Stimulated activated naive B cell treated with anti-CD40 and anti-IgM and Interleukin-4, amounts not matched to agents 10 μg/mL and 1 μg/mL and 100 μg/mL, for 72 hours (primary cell): Measurements from ENCODE around the gene LMOD1.
A peak's percentile ranks its signal among the peaks of the same experiment; 100 is the strongest.

Source experiments
- ATAC-seq, 2 donors: fragments of 150-1000 bp; cut with Tn5 transposase; replicated peaks; 2 replicates each; pipeline ENCODE4 v1.10.0; 2021; ENCODE audit warnings: moderate library complexity in 1 of 2
- DNase-seq: peaks from one replicate; pipeline ENCODE4 v3.0.0; 2021
- H3K27ac Mint-ChIP-seq: one replicate; pipeline ENCODE4 v1.8.0; 2022; ENCODE audit warnings: mild to moderate bottlenecking, mixed read lengths
- H3K27me3 Mint-ChIP-seq, 2 donors: one replicate each; pipeline ENCODE4 v1.8.0; 2022; ENCODE audit warnings: mixed read lengths in 2 of 2
- H3K36me3 Mint-ChIP-seq, 2 donors: one replicate each; pipeline ENCODE4 v1.8.0; 2022; ENCODE audit warnings: mixed read lengths in 2 of 2, mild to moderate bottlenecking in 1 of 2
- H3K4me1 Mint-ChIP-seq, 2 donors: one replicate each; pipeline ENCODE4 v1.8.0; 2022; ENCODE audit warnings: mixed read lengths in 2 of 2, mild to moderate bottlenecking in 1 of 2
- H3K4me3 Mint-ChIP-seq, 2 donors: one replicate each; pipeline ENCODE4 v1.8.0; 2022; ENCODE audit warnings: mild to moderate bottlenecking in 2 of 2, mixed read lengths in 2 of 2, moderate library complexity in 1 of 2
- H3K9me3 Mint-ChIP-seq, 2 donors: one replicate each; pipeline ENCODE4 v1.8.0; 2022; ENCODE audit warnings: mixed read lengths in 2 of 2, mild to moderate bottlenecking in 1 of 2

The LMOD1 gene

DNA sequence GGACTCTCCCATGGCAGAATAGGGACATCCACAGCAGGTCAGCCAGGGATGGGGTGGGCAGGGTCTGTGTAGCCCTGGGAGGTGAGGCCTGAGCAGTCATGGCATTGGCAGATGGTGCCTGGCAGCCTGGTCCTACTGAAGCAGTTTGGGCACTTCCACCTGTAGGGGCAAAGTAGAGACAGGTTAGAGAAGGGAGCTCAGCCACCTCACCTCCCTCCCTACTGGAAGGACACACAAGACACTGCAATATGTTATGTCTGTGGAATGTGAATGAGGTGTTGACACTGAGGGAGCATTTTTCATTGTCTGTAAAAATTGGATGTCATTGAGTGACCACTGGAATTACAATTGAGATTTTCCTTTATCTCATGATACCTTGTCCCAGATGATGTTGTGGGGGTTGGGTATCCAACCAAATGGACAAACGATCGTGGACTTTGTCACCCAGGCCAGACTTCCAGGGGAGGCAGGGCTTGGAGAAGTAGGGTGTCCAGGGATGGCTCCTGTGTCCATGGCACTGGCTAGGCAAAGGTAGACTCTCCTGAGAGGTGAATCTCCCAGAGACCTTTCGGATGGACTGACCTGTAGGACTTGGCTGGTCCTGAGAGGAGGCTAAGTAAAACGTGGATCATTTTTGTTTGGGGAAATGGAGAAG is 48.0 kb downstream of the LMOD1 start:
- H3K4me1 Mint-ChIP-seq, result peaks cover 5 to 14% of the 10 kb centered on the region in 2 donors
- H3K36me3 Mint-ChIP-seq, result no peaks in the 10 kb centered on the region
- H3K27me3 Mint-ChIP-seq, result peaks cover 26 to 33% of the 10 kb centered on the region in 2 donors
- ATAC-seq (no peak), DNase-seq (no peak)
- no peak overlapping the region for H3K4me3 Mint-ChIP-seq
- H3K27ac Mint-ChIP-seq, result no peak overlapping the region
- no peaks in the 10 kb centered on the region for H3K9me3 Mint-ChIP-seq

DNA sequence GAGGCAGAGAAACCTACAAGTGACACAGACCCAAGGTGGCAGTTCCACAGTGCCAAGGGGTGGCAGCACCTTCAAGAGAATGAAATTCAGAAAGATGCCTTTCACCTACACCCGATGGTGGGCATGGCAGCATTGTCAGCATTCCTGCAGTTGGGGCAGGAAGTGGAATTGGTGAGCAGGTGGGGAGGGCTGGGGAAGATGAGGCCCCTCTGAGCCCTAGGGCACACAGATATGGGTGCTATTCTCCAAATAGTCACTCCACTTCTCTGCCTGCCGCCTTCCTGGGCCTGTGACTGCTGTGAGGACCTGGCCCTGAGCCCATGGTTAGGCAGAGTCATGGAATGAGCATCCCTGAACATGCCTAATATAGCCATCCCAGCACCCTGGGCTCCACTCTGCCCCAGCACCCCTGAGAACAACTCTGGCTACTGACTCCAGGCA is 49.4 kb downstream of the LMOD1 start:
- peaks cover 5 to 14% of the 10 kb centered on the region in 2 donors for H3K4me1 Mint-ChIP-seq
- H3K27me3 Mint-ChIP-seq, result peaks cover 36 to 47% of the 10 kb centered on the region in 2 donors
- H3K36me3 Mint-ChIP-seq, result no peaks in the 10 kb centered on the region
- ATAC-seq (no peak), DNase-seq (no peak)
- no peak overlapping the region for H3K4me3 Mint-ChIP-seq
- H3K27ac Mint-ChIP-seq, result no peak overlapping the region
- H3K9me3 Mint-ChIP-seq, result no peaks in the 10 kb centered on the region

GRCh38 chr1:201895913-201896807 is 50.2 kb downstream of the LMOD1 start:
- H3K27me3 Mint-ChIP-seq, result peaks cover 44 to 55% of the 10 kb centered on the region in 2 donors
- peak; percentile 69 for DNase-seq
- no peaks in the 10 kb centered on the region for H3K9me3 Mint-ChIP-seq
- peaks cover 5 to 14% of the 10 kb centered on the region in 2 donors for H3K4me1 Mint-ChIP-seq
- peak overlapping the region; percentile 52 to 64 for H3K4me3 Mint-ChIP-seq
- peak overlapping the region; percentile 37 for H3K27ac Mint-ChIP-seq
- peak; percentile 93 to 96 for ATAC-seq
- H3K36me3 Mint-ChIP-seq, result no peaks in the 10 kb centered on the region

DNA sequence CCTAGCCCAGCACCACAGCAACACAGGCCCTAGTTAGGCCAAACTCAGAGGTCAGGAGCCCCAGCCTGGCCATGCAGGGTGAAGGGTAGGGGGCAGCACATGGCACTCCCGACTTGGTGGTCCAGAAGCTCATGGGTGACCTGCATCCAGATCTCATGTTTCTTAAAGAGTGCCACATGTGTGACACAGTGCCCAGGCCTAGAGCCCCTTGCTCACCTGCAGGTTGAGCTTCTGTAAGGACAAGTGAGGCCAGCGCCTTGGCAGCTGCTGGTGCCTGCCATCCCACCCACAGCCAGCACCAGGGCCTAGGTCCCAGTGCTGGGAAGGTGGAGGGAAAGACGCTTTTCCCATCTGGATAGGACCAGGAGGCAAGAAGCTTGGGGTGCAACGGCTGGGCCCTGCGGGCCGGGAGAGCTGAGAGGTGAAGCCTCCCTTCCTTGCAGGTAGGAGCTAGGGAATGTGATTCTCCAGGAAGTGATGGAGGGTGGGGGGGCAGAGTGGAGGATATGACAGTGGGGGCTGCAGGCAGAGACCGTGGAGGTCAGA is 51.2 kb downstream of the LMOD1 start:
- H3K4me3 Mint-ChIP-seq, result no peak overlapping the region
- H3K4me1 Mint-ChIP-seq, result peaks cover 5 to 10% of the 10 kb centered on the region in 2 donors
- no peak for ATAC-seq
- no peaks in the 10 kb centered on the region for H3K36me3 Mint-ChIP-seq
- H3K27ac Mint-ChIP-seq, result peak overlapping the region; percentile 70
- DNase-seq, result no peak
- H3K9me3 Mint-ChIP-seq, result no peaks in the 10 kb centered on the region
- peaks cover 49 to 58% of the 10 kb centered on the region in 2 donors for H3K27me3 Mint-ChIP-seq

DNA sequence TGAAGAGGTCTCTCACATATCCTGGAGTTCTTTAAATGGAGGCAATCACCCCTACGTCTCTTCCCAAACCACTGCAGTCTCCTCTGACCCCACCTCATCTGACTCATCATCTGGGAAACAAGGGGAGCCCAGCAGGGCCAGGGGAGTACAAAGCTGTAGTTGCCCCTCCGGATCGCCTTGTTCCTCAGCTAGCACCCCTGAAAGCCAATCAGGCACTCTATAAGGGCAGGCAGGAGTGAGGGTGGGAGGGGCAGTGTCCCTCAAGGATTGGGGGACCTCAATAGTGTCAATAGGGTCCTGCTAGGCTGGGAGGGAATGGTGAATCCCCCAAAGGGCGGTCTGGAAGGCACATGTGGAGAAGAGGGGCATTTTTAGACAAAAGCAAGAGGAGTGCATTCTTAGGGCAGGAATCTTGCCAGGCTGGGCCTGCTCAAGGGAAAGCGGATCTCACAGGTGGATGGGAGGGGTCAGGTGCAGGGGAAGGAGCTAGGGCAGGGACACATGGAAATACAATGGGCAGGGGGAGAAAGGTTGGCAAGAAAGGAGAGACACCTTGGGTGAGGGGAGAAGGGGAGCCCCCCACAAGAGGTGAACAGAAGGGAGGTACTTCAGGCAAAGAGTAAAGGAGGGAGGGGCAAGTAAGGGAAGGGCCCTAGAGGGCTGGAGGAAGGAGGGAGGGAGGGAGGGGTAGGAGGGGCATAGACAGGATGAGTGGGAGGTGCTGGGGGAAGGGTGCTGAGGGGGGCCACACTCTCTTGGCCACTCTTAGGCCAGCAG is 51.8 kb downstream of the LMOD1 start:
- ATAC-seq, result no peak
- Mint-ChIP-seq H3K9me3 (no peaks in the 10 kb centered on the region), H3K4me3 (no peak overlapping the region), H3K27me3 (peaks cover 50 to 55% of the 10 kb centered on the region in 2 donors), H3K4me1 (peaks cover 5 to 9% of the 10 kb centered on the region in 2 donors), H3K36me3 (no peaks in the 10 kb centered on the region), H3K27ac (no peak overlapping the region)
- no peak for DNase-seq

GRCh38 chr1:201893431-201893830 is 52.9 kb downstream of the LMOD1 start:
- no peaks in the 10 kb centered on the region for H3K36me3 Mint-ChIP-seq
- H3K27me3 Mint-ChIP-seq, result peaks cover 49 to 65% of the 10 kb centered on the region in 2 donors
- DNase-seq (no peak), ATAC-seq (no peak)
- no peak overlapping the region for H3K4me3 Mint-ChIP-seq
- H3K27ac Mint-ChIP-seq, result no peak overlapping the region
- H3K4me1 Mint-ChIP-seq, result peaks cover 9 to 12% of the 10 kb centered on the region in 2 donors
- no peaks in the 10 kb centered on the region for H3K9me3 Mint-ChIP-seq

DNA sequence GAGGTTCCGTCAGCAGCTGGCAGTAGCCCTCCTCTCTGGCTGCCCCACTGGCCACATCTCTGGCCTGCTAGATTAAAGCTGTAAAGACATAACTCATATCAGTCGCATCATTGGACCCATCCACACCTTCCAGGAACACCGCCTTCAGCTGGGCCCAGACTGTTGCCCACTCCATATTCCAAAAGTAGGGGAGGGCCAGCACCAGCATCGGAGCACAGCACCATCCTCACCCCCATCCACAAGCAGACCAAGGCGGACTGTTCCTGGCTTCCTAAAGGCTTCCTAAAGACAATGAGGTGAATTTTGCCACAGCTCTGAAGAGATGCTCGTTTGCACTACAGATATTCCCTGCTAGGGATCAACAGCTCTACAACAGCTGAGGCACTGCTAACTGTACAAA is 54.1 kb downstream of the LMOD1 start:
- no peaks in the 10 kb centered on the region for H3K9me3 Mint-ChIP-seq
- DNase-seq (no peak), ATAC-seq (no peak)
- no peaks in the 10 kb centered on the region for H3K36me3 Mint-ChIP-seq
- H3K27ac Mint-ChIP-seq, result no peak overlapping the region
- H3K4me3 Mint-ChIP-seq, result no peak overlapping the region
- H3K27me3 Mint-ChIP-seq, result peaks cover 59 to 70% of the 10 kb centered on the region in 2 donors
- peaks cover 11 to 12% of the 10 kb centered on the region in 2 donors for H3K4me1 Mint-ChIP-seq

GRCh38 chr1:201891451-201892045 is 54.8 kb downstream of the LMOD1 start:
- Mint-ChIP-seq H3K36me3 (no peaks in the 10 kb centered on the region), H3K4me1 (peaks cover 11 to 12% of the 10 kb centered on the region in 2 donors), H3K27ac (no peak overlapping the region), H3K4me3 (no peak overlapping the region), H3K9me3 (no peaks in the 10 kb centered on the region), H3K27me3 (peaks cover 65 to 75% of the 10 kb centered on the region in 2 donors)
- DNase-seq, result no peak
- no peak for ATAC-seq

- no peak for DNase-seq
- Mint-ChIP-seq H3K9me3 (no peaks in the 10 kb centered on the region), H3K36me3 (no peaks in the 10 kb centered on the region), H3K4me1 (peaks cover 7 to 8% of the 10 kb centered on the region in 2 donors), H3K27ac (no peak overlapping the region), H3K27me3 (peaks cover 65 to 77% of the 10 kb centered on the region in 2 donors), H3K4me3 (no peak overlapping the region)
- no peak for ATAC-seq
These were observed 55.4 kb downstream of the LMOD1 start for GRCh38 chr1:201890806-201891450.

DNA sequence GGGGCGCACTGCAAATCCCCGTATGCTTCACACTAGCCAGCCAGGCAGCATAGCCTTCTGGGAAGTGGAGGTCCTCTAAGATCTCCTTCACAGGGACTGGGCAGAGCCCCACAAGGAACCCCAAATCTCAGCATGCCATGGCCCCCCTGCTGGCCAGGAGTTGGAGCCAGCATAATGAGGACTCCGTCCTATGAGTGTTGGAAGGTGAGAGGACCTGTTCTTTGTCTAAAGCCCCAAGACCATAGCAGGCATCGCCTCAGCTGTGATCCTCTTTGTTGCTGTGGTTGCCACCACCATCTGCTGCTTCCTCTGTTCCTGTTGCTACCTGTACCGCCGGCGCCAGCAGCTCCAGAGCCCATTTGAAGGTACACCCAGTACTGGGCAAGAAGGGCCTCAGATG is 56.1 kb downstream of the LMOD1 start:
- H3K4me1 Mint-ChIP-seq, result peaks cover 5 to 7% of the 10 kb centered on the region in 2 donors
- H3K27ac Mint-ChIP-seq, result no peak overlapping the region
- H3K27me3 Mint-ChIP-seq, result peaks cover 67 to 77% of the 10 kb centered on the region in 2 donors
- no peaks in the 10 kb centered on the region for H3K9me3 Mint-ChIP-seq
- H3K4me3 Mint-ChIP-seq, result no peak overlapping the region
- no peaks in the 10 kb centered on the region for H3K36me3 Mint-ChIP-seq
- DNase-seq (no peak), ATAC-seq (no peak)

GRCh38 chr1:201889090-201889968 is 57.0 kb downstream of the LMOD1 start:
- H3K9me3 Mint-ChIP-seq, result no peaks in the 10 kb centered on the region
- DNase-seq (no peak), ATAC-seq (no peak)
- H3K4me3 Mint-ChIP-seq, result peak overlapping the region; percentile 76 to 79
- no peaks in the 10 kb centered on the region for H3K36me3 Mint-ChIP-seq
- H3K27me3 Mint-ChIP-seq, result peaks cover 65 to 71% of the 10 kb centered on the region in 2 donors
- peaks cover 7 to 11% of the 10 kb centered on the region in 2 donors for H3K4me1 Mint-ChIP-seq
- no peak overlapping the region for H3K27ac Mint-ChIP-seq

- DNase-seq (no peak), ATAC-seq (peak; percentile 57 to 68)
- Mint-ChIP-seq H3K36me3 (no peaks in the 10 kb centered on the region), H3K27ac (no peak within 1 kb of the TSS), H3K9me3 (no peaks in the 10 kb centered on the region), H3K27me3 (peaks cover 57 to 63% of the 10 kb centered on the region in 2 donors), H3K4me3 (peak within 1 kb of the TSS; percentile 76 to 79), H3K4me1 (peaks cover 15 to 16% of the 10 kb centered on the region in 2 donors)
These were observed 57.9 kb downstream of the LMOD1 start, which contains the start of gene SHISA4 for GRCh38 chr1:201888282-201889089. Gene SHISA4, plus strand, starts transcription at chr1:201888898. Its CDS starts 97 bp downstream, at chr1:201888995.
